ENCODE data around the gene VPS39.

VPS39 gene

GRCh38 chr15:42157981-42158765 lies 49.9 kb downstream of the VPS39 start:
- DNase-seq (ENCODE audit: low spot score) = no peak

GRCh38 chr15:42157381-42157780 lies 50.7 kb downstream of the VPS39 start:
- DNase-seq (ENCODE audit: low spot score) = no peak

GRCh38 chr15:42156243-42156922 lies 51.7 kb downstream of the VPS39 start, which contains the start of gene PLA2G4F:
TSS of gene PLA2G4F (minus strand) at chr15:42156636. CDS start at chr15:42156549, 87 bp downstream.
- DNase-seq (ENCODE audit: low spot score) = no peak

GRCh38 chr15:42155546-42156242 lies 52.4 kb downstream of the VPS39 start:
- DNase-seq (ENCODE audit: low spot score) = no peak

- DNase-seq (ENCODE audit: low spot score) = no peak
Measured at GRCh38 chr15:42154956-42155355, 53.1 kb downstream of the VPS39 start.

- no peak for DNase-seq (ENCODE audit: low spot score)
Measured at GRCh38 chr15:42154212-42154941, 53.7 kb downstream of the VPS39 start.

- no peak for DNase-seq (ENCODE audit: low spot score)
Measured at GRCh38 chr15:42153874-42154211, 54.3 kb downstream of the VPS39 start.

- no peak for DNase-seq (ENCODE audit: low spot score)
Measured at GRCh38 chr15:42152921-42153698, 55.0 kb downstream of the VPS39 start.

GRCh38 chr15:42152196-42152920 lies 55.7 kb downstream of the VPS39 start:
- no peak for DNase-seq (ENCODE audit: low spot score)

GRCh38 chr15:42151736-42152135 lies 56.4 kb downstream of the VPS39 start:
- no peak for DNase-seq (ENCODE audit: low spot score)

- no peak for DNase-seq (ENCODE audit: low spot score)
Measured at GRCh38 chr15:42151141-42151561, 57.0 kb downstream of the VPS39 start.

- no peak for DNase-seq (ENCODE audit: low spot score)
Measured at GRCh38 chr15:42150219-42150970, 57.7 kb downstream of the VPS39 start.

- DNase-seq (ENCODE audit: low spot score) = no peak
Measured at GRCh38 chr15:42149493-42150218, 58.4 kb downstream of the VPS39 start.

GRCh38 chr15:42148808-42149492 lies 59.2 kb downstream of the VPS39 start:
- no peak for DNase-seq (ENCODE audit: low spot score)

GRCh38 chr15:42147431-42147735 lies 60.7 kb downstream of the VPS39 start:
- no peak for DNase-seq (ENCODE audit: low spot score)

- no peak for DNase-seq (ENCODE audit: low spot score)
Measured at GRCh38 chr15:42146551-42147430, 61.3 kb downstream of the VPS39 start.

GRCh38 chr15:42145546-42146455 lies 62.3 kb downstream of the VPS39 start:
- DNase-seq (ENCODE audit: low spot score) = no peak
